Measurements from ENCODE around the gene TGFA. TPM values are rescaled to one million over a fixed set of nuclear protein-coding genes. Genes with fewer than 3 reads are reported as not detected.
"Not testable (repeated sequence)": the region's sequence is repeated elsewhere in the genome, so short reads cannot be mapped to it uniquely, and the experiment has no call there.

TGFA gene
- polyA plus RNA-seq, 1 donor: 0.57 TPM

DNA sequence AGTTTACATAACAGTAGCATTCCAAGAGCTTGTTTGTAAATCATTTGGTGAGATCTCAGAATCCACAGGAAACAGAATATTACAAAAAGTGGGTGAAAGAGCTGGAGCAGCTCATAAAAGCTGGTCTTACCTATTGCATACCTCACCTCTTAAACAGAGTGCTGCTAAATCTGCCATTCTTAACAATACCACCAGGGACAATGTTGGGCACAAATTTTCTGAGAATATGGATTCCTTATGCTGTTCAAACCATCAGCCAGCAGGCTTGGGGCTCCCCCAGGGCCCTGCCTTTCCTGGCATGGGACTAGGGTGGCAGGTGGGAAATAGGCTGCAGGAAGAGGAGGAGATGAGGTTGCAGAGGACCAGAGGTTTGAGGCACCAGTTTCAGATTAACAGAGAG is 55.6 kb downstream of the TGFA start:
- no peak for DNase-seq

GRCh38 chr2:70496819-70497218 is 56.8 kb downstream of the TGFA start:
- DNase-seq: no peak

DNA sequence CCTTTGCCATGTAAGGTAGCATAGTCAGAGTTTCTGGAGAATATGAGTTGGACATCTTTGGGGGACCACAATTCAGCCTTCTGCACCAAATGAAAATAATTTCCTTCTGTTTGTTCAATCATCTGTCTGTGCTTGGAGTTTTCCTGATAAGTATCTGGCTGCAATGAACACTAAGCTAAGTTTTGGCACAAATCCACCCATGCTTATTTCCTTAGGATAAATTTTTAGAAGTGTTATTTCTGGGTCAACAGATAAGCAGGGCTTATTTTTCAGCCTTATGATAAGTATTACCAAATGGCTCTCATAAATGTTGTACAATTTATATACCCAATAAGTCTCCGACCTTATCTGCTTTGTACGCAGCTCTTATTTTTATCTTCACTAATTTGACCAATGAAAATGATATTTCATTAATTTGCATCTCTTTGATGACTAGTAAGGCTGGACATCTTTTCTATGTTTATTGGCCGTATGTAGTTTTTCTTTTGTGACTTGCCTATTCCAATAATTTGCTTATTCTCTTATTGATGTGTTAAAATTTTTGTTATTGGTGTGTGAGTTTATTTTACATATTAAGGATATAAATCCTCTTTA is 59.2 kb downstream of the TGFA start:
- DNase-seq: no peak

- DNase-seq: no peak
Observed at GRCh38 chr2:70490381-70490780, 63.2 kb downstream of the TGFA start.

GRCh38 chr2:70489165-70489564 is 64.5 kb downstream of the TGFA start:
- DNase-seq: no peak

DNA sequence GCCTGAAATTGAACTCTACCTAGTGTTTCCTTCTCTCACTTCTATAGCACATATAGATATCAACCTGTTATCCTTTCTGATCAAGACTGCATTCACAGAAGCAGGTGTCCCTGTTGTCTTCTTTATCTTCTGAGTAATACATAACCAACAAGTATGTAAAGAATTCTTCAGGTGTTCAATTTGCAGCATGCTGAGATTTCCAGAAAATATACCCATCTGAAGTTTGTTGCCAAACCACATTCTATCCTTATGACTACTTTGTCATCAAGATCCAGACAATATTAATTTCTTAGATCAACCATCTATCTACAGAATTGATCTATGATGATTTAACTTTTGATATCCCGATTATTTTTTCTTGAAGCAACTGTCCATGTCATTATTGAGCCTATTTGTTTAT is 69.5 kb downstream of the TGFA start:
- no peak for DNase-seq

DNA sequence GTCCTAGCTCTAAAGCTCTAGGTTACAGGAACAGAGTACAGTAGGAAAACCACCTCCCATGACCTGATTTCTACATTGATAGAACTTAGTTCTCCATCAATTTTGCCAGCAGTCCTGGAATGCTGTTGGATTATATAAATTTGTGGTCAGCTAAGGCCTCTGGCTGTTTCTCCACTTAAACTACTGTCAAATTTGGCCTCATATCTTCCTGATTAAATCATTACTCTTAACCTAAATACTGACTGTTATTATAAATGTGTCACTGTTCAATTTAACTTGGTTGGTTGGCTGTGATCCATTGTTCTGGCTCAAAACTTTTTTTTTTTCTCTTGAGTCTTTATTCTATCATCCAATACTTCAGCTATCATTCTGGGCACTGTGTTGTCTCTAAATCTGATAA is 71.2 kb downstream of the TGFA start:
- DNase-seq: no peak

GRCh38 chr2:70480468-70480867 is 73.2 kb downstream of the TGFA start:
- no peak for DNase-seq

DNA sequence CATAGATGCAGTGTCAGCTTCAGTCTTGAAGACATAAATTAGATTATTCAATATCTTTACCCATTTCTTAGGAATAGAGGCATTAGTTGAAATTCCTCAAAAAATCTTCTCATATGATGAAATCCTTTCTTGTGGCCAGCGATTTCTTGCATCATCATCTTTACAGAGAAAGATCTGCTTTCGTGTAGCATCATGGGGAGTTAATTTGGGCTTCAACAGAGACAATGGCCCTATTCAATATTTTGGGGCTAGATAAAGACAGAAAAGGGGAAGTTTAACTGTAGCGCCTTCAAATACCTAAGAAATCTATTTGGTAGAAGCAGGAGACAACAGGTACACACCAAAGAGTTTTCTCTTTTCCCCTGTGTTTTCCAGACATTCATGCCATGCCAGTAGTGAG is 73.8 kb downstream of the TGFA start:
- DNase-seq: no peak

DNA sequence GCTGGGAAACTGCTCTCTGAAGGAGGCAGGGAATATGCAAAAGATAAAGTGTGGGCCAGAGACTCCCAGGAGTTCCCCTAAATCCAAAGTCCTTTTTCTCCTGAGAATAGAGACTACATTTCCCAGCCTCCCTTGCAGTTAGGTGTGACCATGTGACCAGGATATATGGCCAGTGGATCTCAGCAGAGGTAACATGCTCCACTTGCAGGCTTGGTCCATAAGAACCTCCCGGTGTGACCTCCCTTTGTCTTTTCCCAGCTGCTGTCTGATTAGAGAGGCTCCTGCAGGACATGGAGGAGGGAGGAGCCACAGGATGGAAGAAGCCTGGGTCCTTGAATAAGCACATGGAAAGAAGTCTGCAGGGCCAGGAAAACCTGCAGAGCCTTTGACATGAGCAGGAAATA is 76.2 kb downstream of the TGFA start:
- DNase-seq: no peak

GRCh38 chr2:70475266-70475665 is 78.4 kb downstream of the TGFA start:
- DNase-seq: no peak

DNA sequence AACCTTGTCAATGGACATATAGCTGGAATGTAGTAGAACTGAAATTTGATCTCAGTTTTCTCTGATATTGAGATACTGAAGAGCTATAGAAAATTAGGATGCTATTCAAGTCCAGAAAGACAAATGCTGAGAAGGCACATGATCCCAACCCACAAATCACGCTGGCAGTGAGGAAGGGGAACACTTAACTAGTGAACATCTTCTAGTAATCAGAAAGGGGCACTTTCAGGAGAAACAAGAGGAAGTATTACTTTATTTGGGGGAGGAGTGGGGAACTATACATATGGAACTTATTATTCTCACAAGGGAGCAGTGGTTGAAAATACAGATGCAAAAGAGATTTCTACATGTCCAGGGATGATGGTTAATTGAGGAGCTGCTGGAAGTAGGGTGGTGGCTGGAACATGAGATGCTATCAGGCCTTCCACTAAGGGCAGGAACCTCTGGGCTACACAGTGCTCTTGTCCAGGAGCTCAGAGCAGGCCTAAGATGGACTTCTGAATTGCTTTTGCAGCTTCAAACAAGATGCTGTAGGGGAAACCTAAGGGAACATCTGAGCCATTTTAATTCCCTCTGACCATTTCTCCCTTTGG is 79.3 kb downstream of the TGFA start:
- no peak for DNase-seq

- DNase-seq: no peak
Observed at GRCh38 chr2:70473101-70473722, 80.4 kb downstream of the TGFA start.

- DNase-seq: no peak
Observed at GRCh38 chr2:70472221-70472890, 81.3 kb downstream of the TGFA start.

DNA sequence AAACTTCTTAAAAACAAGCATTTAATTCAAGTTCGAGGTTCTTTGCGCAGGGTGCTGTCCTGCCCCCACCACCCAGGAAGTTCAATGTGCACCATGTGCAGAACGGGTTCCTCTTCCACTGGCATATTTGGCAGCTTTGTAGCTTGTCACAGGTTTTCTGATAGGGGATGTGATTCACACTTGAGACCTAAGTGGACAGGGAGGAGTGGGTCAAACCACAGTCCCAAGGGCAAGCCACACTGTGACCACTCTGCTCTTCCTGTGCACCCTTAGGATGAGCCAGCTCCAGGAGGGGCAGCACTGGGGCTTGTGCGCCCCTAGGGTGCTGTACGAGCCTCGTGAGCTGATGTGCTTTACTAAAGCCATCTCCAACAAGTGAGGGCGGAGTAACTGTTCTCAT is 82.5 kb downstream of the TGFA start:
- DNase-seq: no peak

GRCh38 chr2:70469961-70470360 is 83.7 kb downstream of the TGFA start:
- no peak for DNase-seq

DNA sequence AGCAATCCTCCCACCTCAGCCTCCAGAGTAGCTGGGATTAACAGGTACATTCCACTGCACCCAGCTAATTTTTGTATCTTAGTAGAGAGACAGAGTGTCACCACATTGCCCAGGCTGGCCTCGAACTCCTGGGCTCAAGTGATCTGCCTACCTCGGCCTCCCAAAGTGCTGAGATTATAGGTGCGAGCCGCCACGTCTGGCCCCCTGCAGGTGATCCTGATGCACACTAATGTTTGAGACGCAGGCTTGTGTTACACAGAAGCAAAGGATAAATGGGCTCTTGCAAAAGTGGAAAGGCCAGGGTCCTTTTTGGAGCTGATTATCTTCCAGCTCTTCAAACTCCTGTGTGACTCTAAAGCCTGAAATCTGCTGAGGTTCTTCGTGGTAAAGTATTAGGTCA is 84.2 kb downstream of the TGFA start:
- DNase-seq: no peak

- DNase-seq: no peak
Observed at GRCh38 chr2:70468878-70469277, 84.7 kb downstream of the TGFA start.

DNA sequence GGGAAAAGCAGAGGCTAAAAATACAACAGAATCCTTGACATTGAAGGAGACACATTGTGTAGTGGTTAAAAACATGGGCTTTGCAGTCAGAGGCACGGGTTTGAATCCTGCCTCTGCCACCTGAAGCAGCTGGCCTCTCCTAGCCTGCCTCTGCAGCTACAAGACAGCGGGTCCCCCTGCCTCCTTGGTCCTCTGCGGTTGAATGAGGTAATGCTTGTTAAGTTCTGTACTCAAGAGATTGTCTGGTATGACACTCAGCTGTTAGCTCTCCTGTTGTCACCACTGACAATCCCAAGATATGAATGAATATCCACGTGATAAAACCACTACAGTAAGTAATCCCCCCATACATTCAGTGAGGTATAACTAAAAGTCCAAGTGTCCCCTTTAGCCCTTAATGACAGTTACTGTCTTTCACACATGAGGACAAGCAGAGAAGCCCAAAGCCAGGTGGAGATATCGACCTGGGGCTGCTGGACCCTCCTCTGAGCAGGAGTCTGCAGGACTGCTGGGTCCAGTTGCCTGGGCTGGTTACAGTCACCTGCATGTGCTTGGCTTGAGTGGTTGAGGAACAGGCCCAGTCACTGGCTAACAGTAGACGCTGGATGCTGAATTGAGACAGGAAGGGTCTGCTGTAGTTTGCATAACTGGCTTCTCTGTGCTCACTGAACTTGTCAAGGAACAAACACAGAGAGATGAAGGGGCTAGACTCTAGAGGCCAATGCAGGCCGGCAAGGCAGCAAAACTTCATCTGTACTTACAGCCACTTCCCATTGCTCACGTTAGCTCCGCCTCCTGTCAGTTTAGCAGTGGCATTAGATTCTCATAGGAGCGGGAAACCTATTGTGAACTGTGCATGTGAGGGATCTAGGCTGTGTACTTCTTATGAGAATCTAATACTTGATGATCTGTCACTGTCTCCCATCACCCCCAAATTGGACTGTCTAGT is 85.5 kb downstream of the TGFA start:
- no peak for DNase-seq

- no peak for DNase-seq
Observed at GRCh38 chr2:70467237-70467636, 86.4 kb downstream of the TGFA start.

- not testable (repeated sequence) for DNase-seq
Observed at GRCh38 chr2:70466647-70467046, 87.0 kb downstream of the TGFA start.

- no peak for DNase-seq
Observed at GRCh38 chr2:70463997-70464396, 89.6 kb downstream of the TGFA start.

GRCh38 chr2:70463581-70463980 is 90.0 kb downstream of the TGFA start:
- no peak for DNase-seq

Measured in hindlimb muscle (tissue), 1 donor.